Measurements from ENCODE around the gene FGFR2. TPM values are rescaled to one million over a fixed set of nuclear protein-coding genes. Genes with fewer than 3 reads are reported as not detected.

Gene FGFR2
- total RNA-seq, 1 experiment from 2014 or later: 135 TPM

- Histone ChIP-seq H2AFZ (ENCODE audit: low read length) (no peak overlapping the region), H3K9ac (ENCODE audit: extremely low read depth, insufficient read length, low read length) (peak overlapping the region; percentile 50), H4K20me1 (ENCODE audit: control insufficient read depth, insufficient read depth, insufficient read length) (peaks cover 2% of the 10 kb centered on the region), H3K4me1 (ENCODE audit: insufficient read depth, low read length) (peaks cover 18% of the 10 kb centered on the region), H3K56ac (ENCODE audit: insufficient read length, low read depth, low read length) (no peak overlapping the region), H2BK15ac (ENCODE audit: low read depth, low read length) (no peak overlapping the region), H3K18ac (ENCODE audit: insufficient read length, low read depth, low read length) (no peak overlapping the region), H3K79me1 (ENCODE audit: insufficient read depth, low read depth, low read length, poor library complexity, severe bottlenecking) (peaks cover 6% of the 10 kb centered on the region), H3K14ac (ENCODE audit: insufficient read depth, low read length) (no peak overlapping the region), H4K8ac (replicated peaks; ENCODE audit: insufficient read length, low read depth, low read length) (no peak overlapping the region), H2AK5ac (ENCODE audit: insufficient read length, low read length) (no peak overlapping the region), H4K91ac (ENCODE audit: insufficient read length, low read depth, low read length) (no peak overlapping the region), H3K4ac (ENCODE audit: low read depth, low read length) (no peak overlapping the region), H3K27ac (ENCODE audit: insufficient read length, low read depth, low read length) (peak overlapping the region; percentile 98), H2BK5ac (ENCODE audit: insufficient read length, low read length) (no peak overlapping the region), H3K23me2 (ENCODE audit: insufficient read length, low read depth, low read length, poor library complexity, severe bottlenecking) (peaks cover 4% of the 10 kb centered on the region), H2BK12ac (ENCODE audit: insufficient read length, low read depth, low read length) (no peak overlapping the region), H4K5ac (ENCODE audit: insufficient read length, low read depth, low read length) (no peak overlapping the region), H3T11ph (ENCODE audit: low read length) (no peak overlapping the region), H3K4me2 (ENCODE audit: insufficient read depth, insufficient read length, low read length) (peak overlapping the region; percentile 75), H3K9me3 (ENCODE audit: control insufficient read depth, low read depth, low read length) (no peaks in the 10 kb centered on the region), H2BK120ac (ENCODE audit: low read depth, low read length, poor library complexity, severe bottlenecking) (no peak overlapping the region), H3K79me2 (ENCODE audit: insufficient read depth, low read length) (peaks cover 39% of the 10 kb centered on the region; the same call in 1 of the 2 replicates), H2BK20ac (ENCODE audit: low read depth, low read length, poor library complexity, severe bottlenecking) (no peak overlapping the region), H3K27me3 (ENCODE audit: insufficient read depth, low read length) (no peaks in the 10 kb centered on the region), H3K23ac (ENCODE audit: insufficient read length, low read depth, low read length) (no peak overlapping the region)
- DNase-seq: peak; percentile 55
- Mint-ChIP-seq H3K27me3 (ENCODE audit: low read depth) (peaks cover 6% of the 10 kb centered on the region), H3K36me3 (ENCODE audit: insufficient read depth in 1 of 3, low read depth in 3 of 3) (peaks cover 32 to 52% (median 48%) of the 10 kb centered on the region in 3 experiments), H3K4me1 (peaks cover 71 to 72% of the 10 kb centered on the region in 2 experiments), H3K27ac (peak overlapping the region; percentile 97 to 100 (median 100)), H3K9me3 (peaks cover 2 to 3% of the 10 kb centered on the region in 2 experiments; a peak in 4 of 5 replicates), H3K4me3 (peak overlapping the region; percentile 88 to 98)
- no peak for TF ChIP-seq CTCF (conservative IDR thresholded peaks at IDR 0.05)
- no CpG with 5 or more reads among the region's 28 CpGs for WGBS (ENCODE audit: extremely low coverage, insufficient read length, low lambda C conversion rate)
Observed at GRCh38 chr10:121595806-121596688, 2.2 kb downstream of the FGFR2 start.

Data from H9 (cell line).